GM18909 (cell line): ENCODE measurements around the gene EHD1.
A peak's percentile ranks its signal among the peaks of the same experiment; 100 is the strongest.
"Not testable (repeated sequence)": the region's sequence is repeated elsewhere in the genome, so short reads cannot be mapped to it uniquely, and the experiment has no call there.

ENCODE experiments used
- ATAC-seq: cut with Tn5 transposase; IDR thresholded peaks from one replicate; pipeline ENCODE4 v1.9.1; 2021; ENCODE audit warnings: mild to moderate bottlenecking; ENCODE audit not compliant: unreplicated experiment, poor library complexity

EHD1 gene

DNA sequence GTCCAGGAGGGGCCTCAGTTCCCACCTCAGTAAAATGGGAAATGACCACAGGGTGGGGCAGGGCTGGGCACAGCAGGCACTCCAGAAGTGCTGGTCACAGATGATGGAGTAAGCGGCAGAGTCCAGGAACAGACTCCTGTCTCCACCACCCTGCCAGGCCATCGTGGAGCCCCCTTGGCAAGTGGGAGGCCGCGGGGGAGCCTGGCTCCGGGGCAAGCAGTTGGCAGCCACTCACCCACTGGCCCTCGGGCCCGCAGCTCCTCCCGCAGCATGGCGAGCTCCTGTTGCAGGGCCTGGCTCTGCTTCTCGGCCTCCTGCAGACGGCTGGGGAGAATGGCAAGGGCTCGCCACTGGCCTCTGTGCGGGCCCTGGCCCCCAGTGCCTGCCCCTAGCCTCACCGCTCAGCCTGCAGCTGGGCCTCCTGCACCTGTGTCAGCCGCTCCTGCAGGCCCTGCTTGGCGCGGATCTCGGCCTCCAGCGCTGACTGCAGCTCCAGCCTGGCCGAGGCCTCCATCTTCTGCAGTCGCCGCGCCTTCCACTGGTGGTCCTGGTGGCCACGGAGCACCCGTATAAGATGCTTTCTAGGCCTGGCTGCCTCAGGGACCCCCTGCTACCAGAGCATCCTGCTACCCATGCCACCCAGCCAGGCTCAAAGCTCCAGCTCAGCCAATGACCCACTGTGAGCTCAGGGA is 44.2 kb downstream of the EHD1 start:
- ATAC-seq, result no peak

DNA sequence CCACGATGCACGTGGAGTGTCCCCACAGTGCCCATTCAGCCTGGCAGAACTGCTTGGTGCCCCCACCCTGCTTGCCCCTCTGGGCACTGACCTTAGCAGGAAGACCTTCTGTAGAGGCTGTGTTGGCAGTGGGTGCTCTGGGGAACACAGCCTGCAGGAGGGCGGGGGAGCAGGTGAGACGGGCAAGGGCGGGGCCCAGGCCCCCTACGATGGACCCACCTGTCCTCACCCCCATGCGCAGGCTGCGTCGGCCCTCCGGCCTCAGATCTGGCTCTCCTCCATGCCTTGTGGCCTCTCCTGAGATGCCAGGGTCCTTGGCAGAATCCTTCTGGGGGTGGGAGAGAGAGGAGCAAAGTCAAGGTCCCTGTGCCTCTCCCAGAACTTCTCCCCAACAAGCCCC is 44.9 kb downstream of the EHD1 start:
- no peak for ATAC-seq

DNA sequence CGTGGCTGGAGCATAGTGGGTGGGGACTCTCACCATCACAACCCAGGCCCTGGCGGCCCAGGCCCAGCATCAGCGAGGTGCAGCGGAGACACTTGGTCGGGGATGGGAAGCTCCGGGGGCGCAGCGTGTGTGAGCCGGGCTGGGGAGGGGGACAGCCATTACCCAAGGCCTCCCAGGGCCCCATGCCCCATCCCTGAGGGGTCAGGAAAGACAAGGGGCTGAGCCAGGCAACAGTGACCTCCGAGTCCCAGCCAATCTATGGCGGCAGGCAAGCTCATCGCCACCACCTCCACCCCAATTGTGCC is 45.3 kb downstream of the EHD1 start:
- ATAC-seq, result no peak

DNA sequence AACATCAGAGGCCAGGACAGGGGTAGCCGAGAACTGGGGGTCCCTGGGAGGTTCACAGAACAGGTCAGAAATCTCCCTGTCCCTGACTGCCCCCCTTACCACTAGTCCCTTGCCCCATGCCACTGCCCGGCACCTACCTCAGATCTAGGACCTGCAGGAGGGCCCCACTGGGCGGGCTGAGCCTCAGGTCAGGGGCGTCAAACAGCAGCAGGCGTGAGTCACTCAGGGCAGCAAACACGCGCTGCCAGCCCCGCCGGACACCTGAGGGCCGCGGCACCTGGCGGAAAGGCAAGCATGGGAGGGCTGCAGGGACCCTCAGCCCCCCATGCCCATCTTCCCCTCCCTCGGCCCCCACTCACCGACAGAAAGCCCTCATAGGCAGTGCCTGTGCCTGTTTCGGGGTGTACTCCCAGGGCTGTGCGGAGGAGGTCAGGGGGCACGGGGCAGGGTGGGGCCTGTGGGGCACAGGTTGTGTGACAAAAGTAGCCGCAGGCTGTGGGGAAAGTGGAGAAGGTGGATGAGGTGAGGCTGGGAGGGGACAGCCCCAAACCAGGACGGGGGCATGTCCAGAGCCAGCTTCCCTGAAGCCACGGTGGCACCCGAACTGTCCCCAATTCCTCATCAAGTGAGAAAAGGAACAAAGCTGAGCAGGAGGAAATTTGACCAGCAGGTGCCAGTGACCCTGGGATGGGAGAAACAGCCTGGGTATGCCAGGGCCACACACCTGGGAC is 45.8 kb downstream of the EHD1 start:
- ATAC-seq, result no peak

DNA sequence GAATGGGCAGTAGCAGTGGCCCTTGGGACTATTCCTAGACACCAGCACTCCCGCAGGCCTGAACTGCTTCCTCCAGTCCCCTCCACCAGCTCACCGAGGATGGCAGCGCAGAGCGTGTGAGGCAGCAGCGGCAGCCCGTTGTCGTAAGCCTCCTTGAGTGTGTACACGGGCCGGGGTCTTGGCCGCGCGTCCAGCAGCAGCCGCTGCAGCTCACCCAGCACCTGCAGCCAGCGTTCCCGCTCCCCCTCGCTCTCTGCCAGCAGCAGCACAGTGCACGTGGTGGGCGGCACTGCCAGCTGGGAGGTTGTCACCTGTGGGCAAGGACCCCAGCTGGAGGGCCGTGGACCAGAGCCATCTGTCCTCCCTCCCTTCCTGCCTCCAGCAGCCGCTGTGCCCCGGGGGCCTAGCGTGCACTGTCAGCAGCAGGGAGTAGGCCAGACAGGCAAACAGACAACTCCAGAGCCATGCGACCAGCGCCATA is 47.0 kb downstream of the EHD1 start:
- ATAC-seq, result no peak

DNA sequence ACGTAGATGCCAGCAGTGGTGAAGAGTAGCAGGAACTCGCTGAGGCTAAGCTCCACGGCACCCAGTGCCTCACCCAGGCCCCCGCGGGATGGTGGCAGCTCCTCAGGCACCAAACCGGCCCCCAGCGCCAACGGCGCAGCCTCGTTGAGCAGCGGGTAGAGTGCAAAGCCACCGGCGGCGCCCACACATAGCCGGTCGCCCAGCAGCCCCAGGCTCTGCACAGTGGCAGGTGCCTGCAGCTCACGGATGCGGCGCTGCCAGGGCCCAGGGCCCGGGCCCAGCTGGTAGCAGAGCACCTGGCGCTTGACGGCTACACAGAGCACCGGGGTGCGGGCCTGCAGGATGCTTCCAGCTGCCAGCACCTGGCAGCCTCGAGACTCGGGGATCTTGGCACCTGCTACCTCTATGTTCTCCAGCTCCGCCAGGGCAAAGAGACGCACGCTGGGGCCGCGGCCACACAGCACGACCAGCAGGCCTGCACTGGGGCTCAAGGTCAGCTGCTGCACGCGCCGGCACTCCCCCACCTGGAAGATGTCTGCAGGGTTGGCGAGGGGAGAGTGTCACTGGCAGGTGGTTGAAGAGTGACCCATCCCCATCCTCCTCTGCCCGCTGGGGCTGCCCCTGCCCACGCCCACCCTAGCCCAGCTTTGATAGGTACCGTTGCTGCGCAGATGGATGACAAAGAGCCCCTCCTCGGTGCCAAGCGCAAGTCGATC is 48.7 kb downstream of the EHD1 start:
- no peak for ATAC-seq

DNA sequence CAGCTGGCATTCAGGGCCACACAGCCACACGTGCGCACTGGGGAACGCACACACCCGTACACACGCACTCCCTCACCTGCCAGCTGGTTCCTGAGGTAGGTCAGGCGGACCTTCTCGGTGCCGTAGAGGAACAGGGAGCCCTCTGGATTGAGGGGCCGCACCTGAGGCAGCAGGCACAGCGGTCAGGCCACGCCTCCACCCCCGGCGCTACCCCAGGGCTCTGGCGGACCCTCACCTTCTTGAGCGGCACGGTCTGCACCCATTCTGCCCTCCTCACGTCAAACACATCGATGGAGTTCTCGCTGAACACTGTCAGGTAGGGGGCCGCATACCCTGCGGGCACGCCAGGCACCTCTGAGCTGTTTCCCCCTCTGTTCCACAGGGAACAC is 51.0 kb downstream of the EHD1 start:
- ATAC-seq, result no peak

DNA sequence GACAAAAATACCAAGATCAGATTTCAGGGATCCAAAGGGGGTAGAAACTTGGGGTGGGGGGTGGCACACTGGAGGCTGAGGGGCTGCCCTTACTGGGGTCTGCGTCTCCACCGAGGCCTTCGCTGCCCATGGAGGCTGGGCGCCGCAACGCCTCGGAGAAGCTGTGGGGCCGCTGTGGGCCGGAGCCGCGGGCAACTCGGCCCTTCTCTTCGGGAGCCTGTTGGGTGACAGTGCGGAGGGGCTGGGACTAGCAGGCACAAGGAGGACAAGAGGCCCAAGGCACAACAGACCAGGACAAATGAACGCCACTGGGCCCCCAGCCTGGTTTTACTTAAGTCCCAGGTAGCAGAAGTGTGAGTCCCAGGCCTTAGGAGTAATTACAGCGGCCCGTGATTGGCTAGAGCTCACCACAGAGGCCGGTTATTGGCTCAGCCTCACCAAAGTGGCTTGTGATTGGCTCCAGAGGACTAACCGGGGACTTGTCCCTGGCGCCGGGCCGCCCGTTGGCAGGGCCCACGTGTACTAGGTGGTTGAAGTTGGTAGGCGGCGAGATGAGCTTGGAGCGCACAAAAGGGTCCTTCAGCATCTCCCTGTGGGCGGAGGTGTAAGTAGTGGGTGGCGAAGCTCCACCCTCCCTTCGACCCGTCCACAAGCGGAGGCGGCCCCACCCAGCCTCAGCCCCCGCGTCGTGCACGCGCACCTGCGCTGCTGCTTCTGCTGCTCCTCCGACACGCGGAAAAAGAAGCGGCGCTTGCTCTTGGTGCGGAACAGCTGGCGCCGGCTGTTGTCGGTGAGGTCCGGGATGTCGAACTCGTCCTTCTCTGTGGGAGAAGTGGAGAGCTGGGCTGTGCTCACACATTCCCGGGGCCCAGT is 51.6 kb downstream of the EHD1 start:
- ATAC-seq, result no peak

DNA sequence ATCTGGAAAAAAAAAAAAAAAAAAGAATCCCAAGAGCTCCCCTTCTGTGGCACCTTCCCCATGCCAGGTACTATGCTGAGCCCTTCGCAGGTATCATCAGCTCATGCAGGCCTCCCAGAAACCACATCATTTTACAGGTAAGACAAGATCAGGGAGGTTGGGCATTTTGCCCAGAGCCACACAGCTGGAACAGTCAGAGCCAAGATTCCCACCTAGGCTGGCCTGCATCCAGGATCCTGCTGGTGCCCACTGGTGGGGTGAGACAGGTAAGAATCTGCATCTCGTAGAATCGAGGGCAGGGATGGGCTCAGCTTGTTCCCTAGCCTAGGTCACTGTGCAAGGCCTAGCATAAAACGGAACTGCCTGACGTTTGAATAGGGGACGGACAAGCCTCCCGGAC is 52.4 kb downstream of the EHD1 start:
- ATAC-seq, result no peak

DNA sequence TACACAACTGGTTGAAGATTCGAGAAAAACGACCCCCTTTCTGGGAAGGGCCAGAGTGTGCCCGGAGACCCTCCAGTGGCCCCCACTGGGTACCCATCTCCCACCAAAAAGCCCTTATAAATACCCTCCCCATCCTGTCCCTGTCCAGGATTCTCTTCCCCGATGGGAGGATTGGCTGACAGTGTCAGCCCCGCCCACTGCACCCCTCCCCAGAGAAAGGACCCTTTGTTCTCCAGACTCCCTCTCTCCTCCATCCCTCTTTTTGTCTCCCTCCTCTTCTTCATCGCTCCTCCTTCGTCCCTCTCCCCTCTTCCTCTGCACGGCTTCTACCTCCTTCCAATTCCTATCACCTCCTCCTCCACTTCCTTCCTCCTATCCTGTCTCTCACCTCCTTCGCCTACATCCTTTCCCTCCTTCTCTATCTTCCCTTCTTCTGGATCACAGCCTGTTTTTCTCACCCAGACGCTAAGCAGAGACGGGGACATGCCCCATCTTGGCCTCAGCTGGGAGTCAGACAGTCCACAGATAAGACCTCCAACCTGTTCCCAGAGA is 54.8 kb downstream of the EHD1 start:
- ATAC-seq, result no peak

DNA sequence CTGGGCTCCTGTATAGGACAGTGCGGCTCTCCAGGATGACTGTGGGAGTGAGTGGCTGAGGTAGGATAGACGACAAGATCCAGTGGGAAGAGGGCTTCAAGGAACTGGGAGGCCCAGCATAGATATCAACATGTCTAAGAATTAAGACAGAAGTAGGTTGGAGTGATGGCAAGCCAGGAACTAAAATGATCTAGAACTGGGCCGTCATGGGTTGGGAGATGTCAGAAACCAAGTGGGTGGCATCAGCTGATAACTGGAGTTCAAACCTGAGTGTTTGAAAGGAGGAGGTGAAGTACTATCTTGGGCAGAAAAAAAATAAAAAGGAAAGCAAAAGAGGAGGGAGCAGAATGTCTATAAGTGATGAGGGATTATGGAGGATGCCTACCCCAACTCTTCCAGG is 60.9 kb downstream of the EHD1 start:
- no peak for ATAC-seq

DNA sequence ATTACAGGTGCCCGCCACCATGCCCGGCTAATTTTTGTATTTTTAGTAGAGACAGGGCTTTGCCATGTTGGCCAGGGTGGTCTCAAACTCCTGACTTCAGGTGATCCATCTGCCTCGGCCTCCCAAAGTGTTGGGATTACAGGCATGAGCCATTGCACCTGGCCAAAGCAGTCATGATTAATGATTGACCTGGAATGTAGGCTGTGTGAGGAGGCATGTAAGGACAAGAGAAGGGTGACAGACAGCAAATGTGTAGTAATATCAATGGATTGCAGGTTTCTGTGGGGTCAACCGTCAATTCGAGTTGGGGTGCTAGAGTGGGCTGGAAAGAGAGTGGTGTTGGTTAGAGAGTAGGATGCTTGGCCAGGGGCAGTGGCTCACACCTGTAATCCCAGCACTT is 63.0 kb downstream of the EHD1 start:
- not testable (repeated sequence) for ATAC-seq

DNA sequence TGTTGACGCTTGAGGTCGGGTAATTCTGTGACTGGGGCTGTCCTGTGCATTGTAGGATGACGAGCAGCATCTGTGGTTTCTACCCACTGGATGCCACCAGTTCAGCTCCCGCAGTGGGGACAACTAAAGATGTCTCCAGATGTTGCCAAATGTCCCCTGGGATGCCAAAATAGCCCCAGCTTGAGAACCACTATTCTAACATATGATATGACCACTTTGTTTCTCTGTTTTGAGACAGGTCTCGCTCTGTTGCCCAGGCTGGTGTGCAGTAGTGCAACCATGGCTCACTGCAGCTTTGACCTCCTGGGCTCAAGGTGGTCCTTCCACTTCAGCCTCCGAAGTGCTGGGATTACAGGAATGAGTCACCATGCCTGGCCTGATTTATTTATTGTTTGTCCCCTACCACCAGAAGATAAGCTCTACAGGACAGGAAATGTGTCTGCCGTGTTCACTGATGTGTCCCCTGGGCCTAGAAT is 63.7 kb downstream of the EHD1 start:
- ATAC-seq, result peak; percentile 65

DNA sequence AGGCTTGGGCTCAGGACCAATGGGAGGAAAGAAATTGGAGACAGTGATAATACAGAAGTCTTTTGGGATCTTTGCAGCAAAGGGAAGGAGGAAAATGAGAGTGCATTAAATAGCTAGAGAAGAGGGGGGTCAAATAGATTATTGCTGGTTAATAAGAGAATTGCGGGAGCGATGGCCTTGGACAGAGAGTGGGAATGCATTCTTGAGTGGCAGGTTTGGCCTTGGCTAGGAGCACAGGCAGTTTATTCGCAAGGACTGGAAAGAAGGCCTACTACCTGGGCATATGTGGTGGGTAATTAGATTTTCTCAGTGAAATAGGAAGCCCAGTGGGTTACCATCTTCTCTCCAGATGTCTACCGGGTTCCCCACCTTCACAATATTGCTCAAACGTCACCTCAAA is 64.6 kb downstream of the EHD1 start:
- ATAC-seq, result no peak

DNA sequence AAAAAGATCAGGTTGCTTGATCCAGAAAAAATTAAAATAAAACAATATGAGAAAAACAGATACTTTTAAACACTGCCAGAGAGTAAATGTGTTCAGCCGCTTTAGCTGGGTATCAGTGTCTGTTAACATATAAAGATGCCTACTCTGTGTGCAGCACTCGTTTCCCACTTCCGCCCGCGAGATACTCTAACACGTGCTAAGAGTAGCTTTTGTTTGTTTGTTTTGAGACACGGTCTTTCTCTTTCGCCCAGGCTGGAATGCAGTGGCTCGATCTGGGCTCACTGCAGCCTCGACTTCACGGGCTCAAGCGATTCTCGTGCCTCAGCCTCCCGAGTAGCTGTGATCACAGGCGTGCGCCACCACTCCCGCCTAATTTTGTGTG is 67.5 kb downstream of the EHD1 start:
- ATAC-seq, result peak; percentile 9

DNA sequence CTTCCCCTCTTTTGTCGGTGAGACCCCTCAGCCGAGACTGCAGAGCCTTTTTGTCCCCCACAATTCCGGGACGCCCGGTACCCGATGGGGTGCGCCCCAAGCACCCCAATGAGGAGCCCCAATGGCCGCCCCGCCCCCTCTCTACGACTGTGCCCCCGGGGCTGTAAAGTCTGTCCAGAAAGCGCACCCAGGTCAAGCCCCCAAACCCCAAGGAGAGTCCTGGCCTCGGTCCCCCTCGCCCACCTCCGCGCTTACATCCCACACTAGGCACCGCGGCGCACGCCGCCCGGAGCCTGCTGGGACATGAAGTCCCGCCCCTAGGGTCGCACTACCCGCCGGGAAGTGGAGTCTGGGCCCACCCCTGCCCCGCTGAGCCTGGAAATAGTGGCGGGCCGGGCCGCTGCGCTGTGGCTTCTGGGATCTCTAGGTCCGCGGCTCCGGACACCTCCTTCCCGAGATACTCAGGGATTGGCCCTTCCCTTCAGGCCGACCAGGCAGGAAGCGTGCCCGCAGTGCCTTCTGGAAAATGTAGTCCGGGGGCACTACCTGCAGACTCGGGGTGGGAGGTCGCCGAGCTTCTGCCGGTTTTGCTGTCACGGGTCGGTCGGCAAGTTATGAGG is 68.0 kb downstream of the EHD1 start, which contains the start of gene MEN1:
Gene MEN1, minus strand, starts transcription at position 281 of the 620 bp plus-strand sequence. CDS start 442 bp downstream, outside the sequence.
- ATAC-seq, result peak; percentile 57

DNA sequence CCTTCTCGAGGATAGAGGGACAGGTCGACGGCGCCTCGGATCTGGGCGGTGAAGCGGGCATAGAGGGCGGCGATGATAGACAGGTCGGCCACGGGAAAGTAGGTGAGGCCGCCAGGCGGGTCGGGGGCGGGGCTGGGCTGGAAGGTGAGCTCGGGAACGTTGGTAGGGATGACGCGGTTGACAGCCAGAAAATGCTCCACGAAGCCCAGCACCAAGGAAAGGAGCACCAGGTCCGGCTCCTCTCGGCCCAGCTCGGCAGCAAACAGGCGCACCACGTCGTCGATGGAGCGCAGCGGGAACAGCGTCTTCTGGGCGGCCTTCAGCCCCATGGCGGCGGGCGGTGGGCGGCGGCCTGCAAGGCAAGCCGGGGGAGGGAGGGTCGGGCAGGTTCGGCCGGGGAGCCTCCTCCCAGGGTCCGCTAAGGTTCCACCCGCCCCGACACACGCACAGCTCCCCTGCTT is 68.6 kb downstream of the EHD1 start:
- ATAC-seq, result no peak

DNA sequence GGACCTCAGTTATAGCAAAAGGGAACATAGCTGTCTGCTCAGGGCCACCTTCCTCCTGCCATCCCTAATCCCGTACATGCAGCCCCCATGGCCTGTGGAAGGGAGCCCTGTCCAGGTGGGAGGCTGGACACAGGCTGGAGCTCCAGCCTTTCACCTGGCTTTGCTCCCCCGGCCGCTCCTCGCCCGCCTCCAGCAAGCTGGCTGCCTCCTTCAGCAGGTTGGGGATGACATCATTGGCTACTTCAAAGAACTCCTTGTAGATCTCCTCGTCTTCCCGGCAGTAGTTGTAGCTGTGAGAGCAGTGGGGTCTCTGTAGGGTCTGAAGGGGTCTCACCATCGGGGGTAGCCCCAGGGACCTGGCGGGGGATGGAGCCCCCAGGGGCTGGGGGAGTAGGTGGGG is 72.9 kb downstream of the EHD1 start:
- ATAC-seq, result no peak

DNA sequence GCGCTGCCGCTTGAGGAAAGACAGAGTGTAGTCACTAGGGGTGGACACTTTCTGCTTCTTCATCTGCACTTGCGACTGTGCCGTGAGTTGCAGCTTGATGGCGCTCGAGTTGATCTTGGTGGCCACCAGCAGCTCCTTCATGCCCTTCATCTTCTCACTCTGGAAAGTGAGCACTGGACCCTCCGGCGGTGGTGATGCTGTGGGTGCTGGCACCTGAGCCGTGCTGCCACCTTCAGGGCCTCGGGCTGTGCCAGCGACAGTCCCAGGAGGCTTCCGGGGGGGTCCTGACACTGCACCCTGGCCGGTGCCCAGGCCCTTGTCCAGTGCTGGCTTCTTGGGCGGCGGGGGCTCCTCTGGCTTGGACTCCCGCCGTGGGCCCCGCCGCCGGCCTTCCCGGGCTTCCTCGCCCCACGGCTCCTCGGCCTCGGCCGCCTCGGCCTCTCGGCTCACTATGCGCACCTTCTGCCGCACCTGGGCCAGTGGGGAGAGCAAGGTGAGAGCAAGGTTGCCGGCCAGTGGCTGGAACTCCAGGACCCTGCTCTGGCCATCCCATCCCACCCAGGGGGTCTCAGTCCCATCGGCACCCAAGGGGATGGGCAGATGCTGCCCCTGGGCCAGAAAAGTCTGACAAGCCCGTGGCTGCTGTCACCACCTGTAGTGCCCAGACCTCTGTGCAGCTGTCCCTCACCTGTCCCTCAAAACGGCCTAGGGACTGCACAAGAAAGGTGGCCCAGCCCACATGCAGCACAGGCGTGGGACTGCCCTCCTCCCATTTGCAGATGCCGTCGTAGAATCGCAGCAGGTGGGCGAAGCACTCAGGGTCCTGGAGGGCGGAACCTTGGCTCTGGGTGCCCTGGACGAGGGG is 73.8 kb downstream of the EHD1 start:
- ATAC-seq, result no peak
